IMR-90 (cell line): ENCODE results near the gene MYH11. TPM values are rescaled to one million over a fixed set of nuclear protein-coding genes. Genes with fewer than 3 reads are reported as not detected.

ENCODE experiments used
- ATAC-seq: fragments of 200-7000 bp; cut with Tn5 transposase; 2 replicates; pipeline ENCODE4 v1.9.1; 2020; ENCODE audit warnings: low read depth, mild to moderate bottlenecking, moderate library complexity
- BruUV-seq: library from RNA; stranded (reverse); fragments of 400-500 nt; replicated peaks from 2 replicates; lab custom pipeline; 2021; lab: Mats Ljungman, UMichigan
- CTCF ChIA-PET: fragments of 300-600 bp; formaldehyde crosslinking; extraction: SDS; loops from one replicate; lab custom pipeline; 2021; ENCODE audit warnings: antibody characterized with exemption; lab: Yijun Ruan, JAX
- POLR2A ChIA-PET: fragments of 300-600 bp; sonication (Branson Sonifier 250); formaldehyde crosslinking; loops from one replicate; lab custom pipeline; 2022; ENCODE audit warnings: antibody characterized with exemption; ENCODE audit not compliant: unreplicated experiment; lab: Charles Lee
- DNase-seq: peaks from one replicate; pipeline ENCODE4 v3.0.0; 2013
- H2AFZ ChIP-seq: replicated peaks from 2 replicates; pipeline ENCODE3; 2013; ENCODE audit warnings: low read length, mild to moderate bottlenecking; ENCODE audit not compliant: poor library complexity
- H2AK5ac ChIP-seq: 2 replicates; pipeline ENCODE4 v1.6.1; 2013; ENCODE audit warnings: low read depth, low read length, inconsistent platforms
- H2AK9ac ChIP-seq: replicated peaks from 2 replicates; pipeline ENCODE3; 2013; ENCODE audit warnings: mild to moderate bottlenecking, low read depth, low read length, moderate library complexity; ENCODE audit not compliant: poor library complexity
- H2BK120ac ChIP-seq: 2 replicates; pipeline ENCODE4 v1.6.1; 2013; ENCODE audit warnings: low read depth, low read length, inconsistent platforms
- H2BK15ac ChIP-seq: 3 replicates; pipeline ENCODE4 v1.6.1; 2013; ENCODE audit warnings: low read depth, low read length, inconsistent platforms
- H2BK20ac ChIP-seq: 2 replicates; pipeline ENCODE4 v1.6.1; 2013; ENCODE audit warnings: low read depth, mild to moderate bottlenecking, inconsistent platforms, low read length, moderate library complexity
- H2BK5ac ChIP-seq: 2 replicates; pipeline ENCODE4 v1.6.1; 2013; ENCODE audit warnings: mild to moderate bottlenecking, low read depth, low read length, inconsistent platforms; ENCODE audit not compliant: poor library complexity, severe bottlenecking
- H3K14ac ChIP-seq: replicated peaks from 2 replicates; pipeline ENCODE4 v1.6.1; 2013; ENCODE audit warnings: low read depth, low read length, inconsistent platforms
- H3K18ac ChIP-seq: 2 replicates; pipeline ENCODE4 v1.6.1; 2013; ENCODE audit warnings: low read depth, low read length, control low read depth
- H3K23ac ChIP-seq: 2 replicates; pipeline ENCODE4 v1.6.1; 2013; ENCODE audit warnings: low read depth, low read length, inconsistent platforms
- H3K27ac ChIP-seq: 2 replicates; pipeline ENCODE4 v1.5.1; 2013; ENCODE audit warnings: mild to moderate bottlenecking, control low read depth, low read length; ENCODE audit not compliant: insufficient read depth
- H3K27me3 ChIP-seq: 2 replicates; pipeline ENCODE4 v1.6.1; 2013; ENCODE audit warnings: low read length; ENCODE audit not compliant: control insufficient read depth, insufficient read depth
- H3K36me3 ChIP-seq: 2 replicates; pipeline ENCODE4 v1.6.1; 2013; ENCODE audit warnings: low read length, mixed read lengths; ENCODE audit not compliant: control insufficient read depth, insufficient read depth
- H3K4ac ChIP-seq: 2 replicates; pipeline ENCODE4 v1.6.1; 2013; ENCODE audit warnings: low read depth, low read length, inconsistent platforms
- H3K4me1 ChIP-seq: 2 replicates; pipeline ENCODE4 v1.6.1; 2013; ENCODE audit warnings: low read length, mixed read lengths; ENCODE audit not compliant: control insufficient read depth, insufficient read depth
- H3K4me2 ChIP-seq: 2 replicates; pipeline ENCODE4 v1.6.1; 2013; ENCODE audit warnings: low read depth, mild to moderate bottlenecking, control low read depth, low read length, moderate library complexity
- H3K4me3 ChIP-seq: 2 replicates; pipeline ENCODE4 v1.5.1; 2013; ENCODE audit warnings: low read depth, mild to moderate bottlenecking, control low read depth, low read length, moderate library complexity; ENCODE audit not compliant: insufficient read depth
- H3K56ac ChIP-seq: 2 replicates; pipeline ENCODE4 v1.6.1; 2013; ENCODE audit warnings: low read length, inconsistent platforms; ENCODE audit not compliant: insufficient read depth; ENCODE audit errors: extremely low read depth
- H3K79me1 ChIP-seq, 2 experiments: 2 replicates each; pipeline ENCODE4 v1.6.1; 2013; ENCODE audit warnings: low read length in 2 of 2, inconsistent platforms in 1 of 2, low read depth in 1 of 2
- H3K9ac ChIP-seq: 2 replicates; pipeline ENCODE4 v1.6.1; 2013; ENCODE audit warnings: low read depth, low read length, control low read depth
- H3K9me1 ChIP-seq: 2 replicates; pipeline ENCODE4 v1.6.1; 2013; ENCODE audit warnings: low read length, inconsistent platforms; ENCODE audit not compliant: insufficient read depth
- H3K9me3 ChIP-seq: 2 replicates; pipeline ENCODE4 v1.6.1; 2013; ENCODE audit warnings: low read length; ENCODE audit not compliant: control insufficient read depth, insufficient read depth
- H4K20me1 ChIP-seq: 2 replicates; pipeline ENCODE4 v1.6.1; 2013; ENCODE audit warnings: low read length, inconsistent platforms; ENCODE audit not compliant: insufficient read depth
- H4K5ac ChIP-seq: 2 replicates; pipeline ENCODE4 v1.6.1; 2013; ENCODE audit warnings: mild to moderate bottlenecking, low read depth, low read length, control low read depth
- H4K8ac ChIP-seq, 2 experiments: 2 replicates each; pipeline ENCODE4 v1.6.1; 2013; ENCODE audit warnings: low read depth in 2 of 2, low read length in 2 of 2, control low read depth in 1 of 2, inconsistent platforms in 1 of 2
- H4K91ac ChIP-seq: 2 replicates; pipeline ENCODE4 v1.6.1; 2013; ENCODE audit warnings: low read depth, low read length, inconsistent platforms; ENCODE audit not compliant: insufficient read depth
- BHLHE40 ChIP-seq: fragments of 150-350 bp; IDR thresholded peaks from 2 replicates; pipeline ENCODE4 v1.6.1; 2016; ENCODE audit warnings: mild to moderate bottlenecking, low read depth, low read length
- CEBPB ChIP-seq: IDR thresholded peaks from 2 replicates; pipeline ENCODE4 v1.6.1; 2012; ENCODE audit warnings: low read depth, low read length, improper control_type of control experiment
- CHD1 ChIP-seq: IDR thresholded peaks from 2 replicates; pipeline ENCODE4 v1.6.1; 2012; ENCODE audit warnings: low read depth, low read length, improper control_type of control experiment
- CTCF ChIP-seq: conservative IDR thresholded peaks from 2 replicates; pipeline ENCODE4 v1.5.1; 2012; ENCODE audit warnings: mild to moderate bottlenecking, low read depth, low read length, improper control_type of control experiment
- ELK1 ChIP-seq: fragments of 150-350 bp; IDR thresholded peaks from 2 replicates; pipeline ENCODE4 v1.6.1; 2016; ENCODE audit warnings: low read depth, mild to moderate bottlenecking, low read length, moderate library complexity, borderline replicate concordance
- FOS ChIP-seq: fragments of 150-350 bp; IDR thresholded peaks from 2 replicates; pipeline ENCODE4 v1.6.1; 2016; ENCODE audit warnings: low read depth, low read length
- MAFK ChIP-seq: IDR thresholded peaks from 2 replicates; pipeline ENCODE4 v1.6.1; 2012; ENCODE audit warnings: low read depth, low read length, improper control_type of control experiment
- MAZ ChIP-seq: IDR thresholded peaks from 2 replicates; pipeline ENCODE4 v1.6.1; 2012; ENCODE audit warnings: low read depth, mild to moderate bottlenecking, low read length, improper control_type of control experiment, moderate library complexity, borderline replicate concordance
- MXI1 ChIP-seq: IDR thresholded peaks from 2 replicates; pipeline ENCODE4 v1.6.1; 2012; ENCODE audit warnings: low read depth, mild to moderate bottlenecking, low read length, moderate library complexity, borderline replicate concordance
- NFE2L2 ChIP-seq: fragments of 150-350 bp; IDR thresholded peaks from 2 replicates; pipeline ENCODE4 v1.6.1; 2016; ENCODE audit warnings: low read depth, mild to moderate bottlenecking, low read length
- POLR2A ChIP-seq: IDR thresholded peaks from 2 replicates; pipeline ENCODE4 v1.6.1; 2012; ENCODE audit warnings: mild to moderate bottlenecking, low read depth, low read length
- RAD21 ChIP-seq: IDR thresholded peaks from 2 replicates; pipeline ENCODE4 v1.6.1; 2012; ENCODE audit warnings: low read length, improper control_type of control experiment
- RCOR1 ChIP-seq: IDR thresholded peaks from 2 replicates; pipeline ENCODE4 v1.6.1; 2012; ENCODE audit warnings: mild to moderate bottlenecking, low read length, improper control_type of control experiment; ENCODE audit not compliant: insufficient replicate concordance
- RFX5 ChIP-seq: IDR thresholded peaks from 2 replicates; pipeline ENCODE4 v1.8.0; 2012; ENCODE audit warnings: low read depth, mild to moderate bottlenecking, low read length, moderate library complexity
- SMC3 ChIP-seq: fragments of 150-350 bp; IDR thresholded peaks from 2 replicates; pipeline ENCODE4 v1.6.1; 2016; ENCODE audit warnings: low read depth, mild to moderate bottlenecking, antibody characterized with exemption, low read length, moderate library complexity
- USF2 ChIP-seq: fragments of 150-350 bp; IDR thresholded peaks from 2 replicates; pipeline ENCODE4 v1.6.1; 2017; ENCODE audit warnings: mild to moderate bottlenecking, antibody characterized with exemption, low read length, low read depth
- WGBS, 2 experiments: methylation state at CpG; one replicate each; pipeline versions ENCODE4 v1.1.5 to v1.1.7; 2013; ENCODE audit warnings: missing lambda C conversion rate in 2 of 2; ENCODE audit not compliant: insufficient read length in 1 of 2; ENCODE audit errors: extremely low coverage in 2 of 2; 5-methylcytosine and 5-hydroxymethylcytosine counted together
- dilution Hi-C: fragments of 300-500 bp; cut with HindIII; formaldehyde crosslinking; loops from one replicate; pipeline ENCODE4 v1.14.3; 2018; ENCODE audit warnings: low sequenced_read_pairs; ENCODE audit not compliant: unreplicated experiment
- in situ Hi-C: fragments of 300-500 bp; cut with MboI; formaldehyde crosslinking; loops from 3 replicates; pipeline ENCODE4 v1.14.3; 2019; ENCODE audit warnings: low sequenced_read_pairs, inconsistent platforms, mixed read lengths
- intact Hi-C: fragments of 100-400 bp; cut with micrococcal nuclease; formaldehyde crosslinking; loops from 2 replicates; pipeline ENCODE4 v1.10.0; 2022
- polyA plus RNA-seq, 3 experiments: library from polyadenylated mRNA; depleted of rRNA; stranded (reverse); fragments of >200 nt; gene quantifications; 2 replicates each; pipeline ENCODE4 v1.2.3, GENCODE V29; 2012; ENCODE audit warnings: low replicate concordance in 1 of 3
- total RNA-seq: library from RNA; depleted of rRNA; stranded (reverse); fragments of >200 nt; gene quantifications from 2 replicates; pipeline ENCODE4 v1.2.3, GENCODE V29; 2012

MYH11 gene
- total and polyA plus RNA-seq, 2 of the 4 experiments (the other 2 are of a cell fraction) = under 0.01 to 0.12 TPM

GRCh38 chr16:15795615-15796014 is 61.2 kb downstream of the MYH11 start:
- in situ Hi-C loops = no loop called here

More at GRCh38 chr16:15795615-15796014, 61.2 kb downstream of the MYH11 start:
- ChIA-PET CTCF (no interaction called here), POLR2A (no interaction called here)
- Histone ChIP-seq H2AFZ (no peak overlapping the region), H4K20me1 (no peaks in the 10 kb centered on the region), H4K91ac (no peak overlapping the region), H2BK20ac (no peak overlapping the region), H3K27ac (no peak overlapping the region), H3K4me1 (peaks cover under 1% of the 10 kb centered on the region; the same call in 1 of the 2 replicates), H3K79me1 (no peaks in the 10 kb centered on the region), H3K18ac (no peak overlapping the region), H3K9me3 (peaks cover 2% of the 10 kb centered on the region; the same call in 1 of the 2 replicates), H2AK5ac (no peak overlapping the region), H2BK15ac (no peak overlapping the region), H4K8ac (no peak overlapping the region), H3K36me3 (no peaks in the 10 kb centered on the region), H3K9me1 (no peaks in the 10 kb centered on the region), H3K14ac (no peak overlapping the region), H3K27me3 (peaks cover 3% of the 10 kb centered on the region), H3K4me3 (no peak overlapping the region), H3K4ac (no peak overlapping the region), H4K5ac (no peak overlapping the region), H3K56ac (no peak overlapping the region), H3K23ac (no peak overlapping the region), H2BK5ac (no peak overlapping the region), H2AK9ac (no peak overlapping the region), H2BK120ac (no peak overlapping the region), H3K9ac (no peak overlapping the region), H3K4me2 (no peak overlapping the region)
- no TSS peak for BruUV-seq
- WGBS, 2 experiments = no CpG with 5 or more reads among the region's 1 CpG
- intact Hi-C loops (no loop called here), dilution Hi-C loops (no loop called here)
- TF ChIP-seq MAZ = no peak
- TF ChIP-seq MAFK = no peak
- TF ChIP-seq NFE2L2 = no peak
- TF ChIP-seq CEBPB = no peak
- no peak for TF ChIP-seq RFX5
- no peak for TF ChIP-seq MXI1
- no peak for TF ChIP-seq SMC3
- no peak for TF ChIP-seq FOS
- TF ChIP-seq POLR2A = no peak
- TF ChIP-seq RAD21 = no peak
- no peak for TF ChIP-seq RCOR1
- TF ChIP-seq BHLHE40 = no peak
- no peak for TF ChIP-seq ELK1
- no peak for TF ChIP-seq USF2
- TF ChIP-seq CHD1 = no peak
- TF ChIP-seq CTCF = no peak
- ATAC-seq (no peak), DNase-seq (no peak)
